Panc1 (cell line): Measurements from ENCODE around the gene SH3BGRL2. TPM values are rescaled to one million over a fixed set of nuclear protein-coding genes. Genes with fewer than 3 reads are reported as not detected.

ENCODE experiments used
- ATAC-seq: fragments of 200-7000 bp; cut with Tn5 transposase; 2 replicates; pipeline ENCODE4 v1.9.1; 2020; ENCODE audit warnings: mild to moderate bottlenecking, moderate library complexity
- BruUV-seq: library from RNA; stranded (reverse); fragments of 400-500 nt; replicated peaks from 2 replicates; lab custom pipeline; 2021; lab: Mats Ljungman, UMichigan
- CTCF ChIA-PET: fragments of 300-600 bp; sonication (Branson Sonifier 250); formaldehyde crosslinking; loops from one replicate; lab custom pipeline; 2022; ENCODE audit warnings: antibody characterized with exemption; lab: Charles Lee
- POLR2A ChIA-PET: fragments of 300-600 bp; sonication (Branson Sonifier 250); formaldehyde crosslinking; loops from one replicate; lab custom pipeline; 2022; ENCODE audit warnings: antibody characterized with exemption; lab: Charles Lee
- DNase-seq: peaks from one replicate; pipeline ENCODE4 v3.0.0-alpha.2; 2010; ENCODE audit warnings: low read depth, low spot score
- H3K27ac ChIP-seq: 2 replicates; pipeline ENCODE4 v1.5.1; 2011; ENCODE audit warnings: mild to moderate bottlenecking, low read length, inconsistent platforms
- H3K27me3 ChIP-seq: fragments of 200-500 bp; sonication (Bioruptor generic); 2 replicates; pipeline ENCODE4 v1.6.0; 2014; ENCODE audit warnings: low read length, inconsistent platforms; ENCODE audit not compliant: control insufficient read depth, insufficient read depth
- H3K36me3 ChIP-seq: fragments of 200-500 bp; sonication (Bioruptor generic); 2 replicates; pipeline ENCODE4 v1.5.1; 2014; ENCODE audit warnings: inconsistent platforms, mild to moderate bottlenecking, low read length, moderate library complexity; ENCODE audit not compliant: control insufficient read depth, insufficient read depth
- H3K4me1 ChIP-seq: 2 replicates; pipeline ENCODE4 v1.5.1; 2011; ENCODE audit warnings: inconsistent platforms, mild to moderate bottlenecking, low read length, moderate library complexity; ENCODE audit not compliant: control insufficient read depth, insufficient read depth
- H3K4me3 ChIP-seq, 2 experiments: 2 replicates each; pipeline ENCODE4 v1.5.1; 2011 to 2012; ENCODE audit warnings: low read depth in 2 of 2, low read length in 2 of 2, mild to moderate bottlenecking in 2 of 2, inconsistent platforms in 1 of 2, moderate library complexity in 1 of 2
- H3K9me3 ChIP-seq: fragments of 200-500 bp; sonication (Bioruptor generic); 2 replicates; pipeline ENCODE4 v1.5.1; 2014; ENCODE audit warnings: low read depth, mild to moderate bottlenecking, inconsistent platforms, low read length, moderate library complexity; ENCODE audit not compliant: control insufficient read depth, insufficient read depth
- POLR2AphosphoS5 ChIP-seq: IDR thresholded peaks from 2 replicates; pipeline ENCODE4 v1.6.1; 2012; ENCODE audit warnings: mild to moderate bottlenecking, low read depth, low read length, moderate library complexity
- SIN3A ChIP-seq: IDR thresholded peaks from 2 replicates; pipeline ENCODE4 v1.6.1; 2012; ENCODE audit warnings: low read depth, mild to moderate bottlenecking, low read length, moderate library complexity, borderline replicate concordance; ENCODE audit not compliant: insufficient read depth
- TCF7L2 ChIP-seq: IDR thresholded peaks from 2 replicates; pipeline ENCODE4 v1.6.1; 2011; ENCODE audit warnings: mild to moderate bottlenecking, low read depth, low read length, inconsistent platforms
- in situ Hi-C: cut with HindIII; loops from 2 replicates; pipeline ENCODE4 v1.10.0; 2016; ENCODE audit warnings: low sequenced_read_pairs, low pct_unique_long_range_greater_than_20kb
- intact Hi-C: fragments of 100-400 bp; cut with micrococcal nuclease; formaldehyde crosslinking; loops from one replicate; pipeline ENCODE4 v1.10.0; 2022; ENCODE audit not compliant: unreplicated experiment
- total RNA-seq: library from RNA; stranded (reverse); gene quantifications from one replicate; pipeline ENCODE4 v1.2.1, GENCODE V29; 2021; ENCODE audit not compliant: unreplicated experiment
- TF ChIP-seq, protein P1 (sequence below): fragments of 450-650 bp; IDR thresholded peaks from 2 replicates; pipeline ENCODE4 v1.5.1; 2017; ENCODE audit warnings: mild to moderate bottlenecking
- TF ChIP-seq, protein P2 (sequence below), 2 experiments: IDR thresholded peaks; 2 replicates each; pipeline ENCODE4 v1.6.1; 2011 to 2012; ENCODE audit warnings: low read depth in 2 of 2, control low read depth in 1 of 2, low read length in 1 of 2, mild to moderate bottlenecking in 1 of 2, moderate library complexity in 1 of 2; ENCODE audit not compliant: insufficient read depth in 1 of 2

The SH3BGRL2 gene
- total RNA-seq, 1 experiment from 2014 or later, result 8.5 TPM

DNA sequence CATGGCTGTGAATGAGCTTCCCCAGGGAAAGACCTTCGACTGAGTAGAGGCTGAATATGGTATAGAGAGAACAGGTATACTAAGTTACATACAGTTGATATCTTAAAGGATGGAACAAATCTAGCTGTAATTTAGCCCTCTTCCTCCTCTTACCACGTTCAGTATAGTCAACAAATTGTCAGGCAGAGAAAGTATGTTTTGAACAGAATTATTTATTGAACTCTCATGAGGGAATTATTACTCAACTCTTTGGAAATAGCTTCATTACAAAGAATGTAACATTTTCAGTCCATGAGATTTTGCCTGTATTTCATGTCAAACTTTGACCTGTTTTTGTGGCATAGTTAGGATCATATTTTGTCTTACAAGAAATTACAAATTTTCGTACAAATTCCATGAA is 63.0 kb downstream of the SH3BGRL2 start:
- BruUV-seq, result no TSS peak
- H3K4me1 ChIP-seq, result no peaks in the 10 kb centered on the region; the same call in 1 of the 2 replicates
- H3K4me3 ChIP-seq, result no peak overlapping the region
- ChIA-PET POLR2A (no interaction called here), CTCF (no interaction called here)
- no peaks in the 10 kb centered on the region for H3K36me3 ChIP-seq
- ATAC-seq, result no peak
- H3K27me3 ChIP-seq, result no peaks in the 10 kb centered on the region
- no peak for DNase-seq
- intact Hi-C loops (no loop called here), in situ Hi-C loops (no loop called here)
- no peak overlapping the region for H3K27ac ChIP-seq
- TF ChIP-seq TCF7L2, result no peak
- no peak for TF ChIP-seq POLR2AphosphoS5
- TF ChIP-seq, protein P1, sequence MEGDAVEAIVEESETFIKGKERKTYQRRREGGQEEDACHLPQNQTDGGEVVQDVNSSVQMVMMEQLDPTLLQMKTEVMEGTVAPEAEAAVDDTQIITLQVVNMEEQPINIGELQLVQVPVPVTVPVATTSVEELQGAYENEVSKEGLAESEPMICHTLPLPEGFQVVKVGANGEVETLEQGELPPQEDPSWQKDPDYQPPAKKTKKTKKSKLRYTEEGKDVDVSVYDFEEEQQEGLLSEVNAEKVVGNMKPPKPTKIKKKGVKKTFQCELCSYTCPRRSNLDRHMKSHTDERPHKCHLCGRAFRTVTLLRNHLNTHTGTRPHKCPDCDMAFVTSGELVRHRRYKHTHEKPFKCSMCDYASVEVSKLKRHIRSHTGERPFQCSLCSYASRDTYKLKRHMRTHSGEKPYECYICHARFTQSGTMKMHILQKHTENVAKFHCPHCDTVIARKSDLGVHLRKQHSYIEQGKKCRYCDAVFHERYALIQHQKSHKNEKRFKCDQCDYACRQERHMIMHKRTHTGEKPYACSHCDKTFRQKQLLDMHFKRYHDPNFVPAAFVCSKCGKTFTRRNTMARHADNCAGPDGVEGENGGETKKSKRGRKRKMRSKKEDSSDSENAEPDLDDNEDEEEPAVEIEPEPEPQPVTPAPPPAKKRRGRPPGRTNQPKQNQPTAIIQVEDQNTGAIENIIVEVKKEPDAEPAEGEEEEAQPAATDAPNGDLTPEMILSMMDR, result no peak
- TF ChIP-seq, protein P2, sequence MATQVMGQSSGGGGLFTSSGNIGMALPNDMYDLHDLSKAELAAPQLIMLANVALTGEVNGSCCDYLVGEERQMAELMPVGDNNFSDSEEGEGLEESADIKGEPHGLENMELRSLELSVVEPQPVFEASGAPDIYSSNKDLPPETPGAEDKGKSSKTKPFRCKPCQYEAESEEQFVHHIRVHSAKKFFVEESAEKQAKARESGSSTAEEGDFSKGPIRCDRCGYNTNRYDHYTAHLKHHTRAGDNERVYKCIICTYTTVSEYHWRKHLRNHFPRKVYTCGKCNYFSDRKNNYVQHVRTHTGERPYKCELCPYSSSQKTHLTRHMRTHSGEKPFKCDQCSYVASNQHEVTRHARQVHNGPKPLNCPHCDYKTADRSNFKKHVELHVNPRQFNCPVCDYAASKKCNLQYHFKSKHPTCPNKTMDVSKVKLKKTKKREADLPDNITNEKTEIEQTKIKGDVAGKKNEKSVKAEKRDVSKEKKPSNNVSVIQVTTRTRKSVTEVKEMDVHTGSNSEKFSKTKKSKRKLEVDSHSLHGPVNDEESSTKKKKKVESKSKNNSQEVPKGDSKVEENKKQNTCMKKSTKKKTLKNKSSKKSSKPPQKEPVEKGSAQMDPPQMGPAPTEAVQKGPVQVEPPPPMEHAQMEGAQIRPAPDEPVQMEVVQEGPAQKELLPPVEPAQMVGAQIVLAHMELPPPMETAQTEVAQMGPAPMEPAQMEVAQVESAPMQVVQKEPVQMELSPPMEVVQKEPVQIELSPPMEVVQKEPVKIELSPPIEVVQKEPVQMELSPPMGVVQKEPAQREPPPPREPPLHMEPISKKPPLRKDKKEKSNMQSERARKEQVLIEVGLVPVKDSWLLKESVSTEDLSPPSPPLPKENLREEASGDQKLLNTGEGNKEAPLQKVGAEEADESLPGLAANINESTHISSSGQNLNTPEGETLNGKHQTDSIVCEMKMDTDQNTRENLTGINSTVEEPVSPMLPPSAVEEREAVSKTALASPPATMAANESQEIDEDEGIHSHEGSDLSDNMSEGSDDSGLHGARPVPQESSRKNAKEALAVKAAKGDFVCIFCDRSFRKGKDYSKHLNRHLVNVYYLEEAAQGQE (IDR thresholded peaks at IDR 0.05; ENCODE audit: insufficient read depth in 1 of 2, low read depth in 2 of 2, low read length in 1 of 2), result no peak
- TF ChIP-seq SIN3A, result no peak
- no peaks in the 10 kb centered on the region for H3K9me3 ChIP-seq

DNA sequence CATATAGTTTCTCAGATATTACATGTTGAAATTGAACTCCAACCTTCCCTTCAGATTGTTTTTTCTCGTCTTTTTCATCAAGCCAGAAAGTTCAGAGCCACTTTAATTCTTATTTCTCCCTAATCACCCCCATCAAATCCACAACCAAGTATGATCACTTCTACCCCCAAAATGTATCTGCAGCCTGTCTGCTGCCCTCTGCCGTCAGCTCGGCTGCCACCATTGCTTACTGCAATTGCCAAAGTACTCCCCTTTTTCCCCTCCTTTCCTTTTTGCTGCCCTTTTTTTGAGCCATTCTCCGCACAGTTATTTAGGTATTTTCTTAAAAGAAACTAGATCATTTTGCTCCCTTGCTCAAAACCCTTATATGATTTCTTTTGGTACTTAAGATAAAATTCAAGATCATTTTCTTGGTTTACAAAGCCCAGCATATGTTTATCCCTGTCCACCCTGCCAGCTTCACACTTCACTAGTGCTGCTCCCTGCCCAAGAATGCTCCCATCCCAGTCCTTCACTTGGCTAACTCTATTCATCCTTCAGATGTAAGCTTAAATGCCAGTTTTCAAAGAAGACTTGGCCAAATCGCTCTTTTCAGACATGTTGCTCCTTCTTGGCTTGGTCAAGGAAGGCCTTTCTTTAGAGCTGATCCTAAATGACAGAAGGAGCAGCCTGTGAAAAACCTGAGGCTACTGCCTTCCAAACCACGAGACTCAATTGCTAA is 63.7 kb downstream of the SH3BGRL2 start:
- DNase-seq (no peak), ATAC-seq (no peak)
- H3K27ac ChIP-seq, result no peak overlapping the region
- H3K4me3 ChIP-seq, result no peak overlapping the region
- intact Hi-C loops (no loop called here), in situ Hi-C loops (no loop called here)
- H3K4me1 ChIP-seq, result no peaks in the 10 kb centered on the region; the same call in 1 of the 2 replicates
- TF ChIP-seq, protein P2 (IDR thresholded peaks at IDR 0.05; ENCODE audit: insufficient read depth in 1 of 2, low read depth in 2 of 2, low read length in 1 of 2), result no peak
- TF ChIP-seq POLR2AphosphoS5 (no peak), TCF7L2 (no peak)
- TF ChIP-seq, protein P1, result 0 out of 2 replicates have a peak, but pooled peaks have one; percentile 14
- H3K9me3 ChIP-seq, result no peaks in the 10 kb centered on the region
- no TSS peak for BruUV-seq
- CTCF ChIA-PET, result no interaction called here
- no peaks in the 10 kb centered on the region for H3K27me3 ChIP-seq
- H3K36me3 ChIP-seq, result no peaks in the 10 kb centered on the region
- POLR2A ChIA-PET, result no interaction called here
